Measurements from ENCODE around the gene ZSWIM4. TPM values are rescaled to one million over a fixed set of nuclear protein-coding genes. Genes with fewer than 3 reads are reported as not detected.
A peak's percentile ranks its signal among the peaks of the same experiment; 100 is the strongest.

The ZSWIM4 gene
- total and polyA plus RNA-seq, 2 of the 13 experiments (the other 11 are each of a cell fraction or from before 2014, with no cell fraction given), result 0.33 to 0.86 TPM

GRCh38 chr19:13774217-13775191 lies 20.7 kb upstream of the ZSWIM4 start, which contains the start of gene C19orf53:
TSS of gene C19orf53 (plus strand) at chr19:13774456. CDS start at chr19:13774478, 22 bp downstream.
- TSS peak; percentile 93 for BruUV-seq (replicated peaks)
- Histone ChIP-seq H4K20me1 (ENCODE audit: insufficient read depth, low read length) (peaks cover 3% of the 10 kb centered on the region; the same call in 1 of the 2 replicates), H3K4me3 (replicated peaks in 1 of 3; ENCODE audit: insufficient read depth in 1 of 3, low read depth in 2 of 3, low read length in 3 of 3) (peak within 1 kb of the TSS; percentile 88 to 99 (median 99)), H3K9me3 (ENCODE audit: low read length) (no peaks in the 10 kb centered on the region), H3K27ac (ENCODE audit: extremely low read length, insufficient read depth, low read length) (peak within 1 kb of the TSS; percentile 72), H2AFZ (ENCODE audit: low read length) (no peak within 1 kb of the TSS), H3K79me2 (ENCODE audit: insufficient read depth, low read length) (peaks cover 20% of the 10 kb centered on the region), H3K4me2 (ENCODE audit: low read depth, low read length) (peak within 1 kb of the TSS; percentile 83), H3K9ac (ENCODE audit: insufficient read depth, low read depth, low read length) (peak within 1 kb of the TSS; percentile 92), H3K4me1 (ENCODE audit: insufficient read depth, low read length) (peaks cover 19% of the 10 kb centered on the region), H3K36me3 (replicated peaks in 1 of 2; ENCODE audit: control insufficient read depth in 1 of 2, insufficient read depth in 2 of 2, low read length in 2 of 2) (peaks cover 5 to 24% of the 10 kb centered on the region in 2 experiments), H3K27me3 (ENCODE audit: control insufficient read depth in 1 of 2, insufficient read depth in 2 of 2, low read length in 2 of 2) (no peaks in the 10 kb centered on the region)
- DNase-seq (ENCODE audit: low spot score), result peak; percentile 81
- peak; percentile 83 for FAIRE-seq
- under 1% methylated on average over 61 of the region's 61 CpGs for WGBS (ENCODE audit: low lambda C conversion rate)
- intact Hi-C loops (cut with micrococcal nuclease; ENCODE audit: unreplicated experiment), result no loop called here
- ATAC-seq, result peak; percentile 99
- POLR2A ChIA-PET, result interaction anchor here (0.8 to 3.1 kb wide), 12 partner anchors 10 to 306 kb away, joined by 3 to 20 read pairs (median 6); partner anchors contain the start of genes MRI1 and ZSWIM4
- in situ Hi-C loops (cut with HindIII; ENCODE audit: extremely low pct_ligation_motif_present, low pct_unique_long_range_greater_than_20kb), result loop anchor here (25.0 kb wide), 1 partner anchor 288 kb away; the partner anchor contains the start of genes MISP3 and PALM3
- CTCF ChIA-PET (ENCODE audit: low intra/inter-chr PET ratio, low total read pairs), result no interaction called here
- TF ChIP-seq SAFB2 (CRISPR knock-in tag; IDR thresholded peaks at IDR 0.05; ENCODE audit: borderline replicate concordance, low read depth) (peak; percentile 63; the same call in 1 of the 2 replicates), JUND (CRISPR knock-in tag; IDR thresholded peaks at IDR 0.05) (no peak), ZNF350 (CRISPR knock-in tag; IDR thresholded peaks at IDR 0.05; ENCODE audit: borderline replicate concordance, low read depth) (peak; percentile 86; the same call in 1 of the 2 replicates), POLR2G (IDR thresholded peaks at IDR 0.05; ENCODE audit: low read depth, low read length) (peak; percentile 97), MYPOP (CRISPR knock-in tag; IDR thresholded peaks at IDR 0.05) (peak; percentile 100), MED13 (CRISPR knock-in tag; IDR thresholded peaks at IDR 0.05) (no peak; the same call in 1 of the 2 replicates), FIP1L1 (IDR thresholded peaks at IDR 0.05; ENCODE audit: borderline replicate concordance, insufficient read depth, low read depth, low read length) (0 out of 2 replicates have a peak, but pooled peaks have one; percentile 26), ZNF777 (CRISPR knock-in tag; IDR thresholded peaks at IDR 0.05) (peak; percentile 52), WIZ (CRISPR knock-in tag; IDR thresholded peaks at IDR 0.05) (no peak), DR1 (CRISPR knock-in tag; IDR thresholded peaks at IDR 0.05) (peak; percentile 80), EP300 (IDR thresholded peaks at IDR 0.05; ENCODE audit: low read depth in 2 of 2, low read length in 2 of 2) (no peak), EP300 (CRISPR knock-in tag; IDR thresholded peaks at IDR 0.05; ENCODE audit: borderline replicate concordance) (0 out of 2 replicates have a peak, but pooled peaks have one; percentile 18)
- TF ChIP-seq, protein P1, sequence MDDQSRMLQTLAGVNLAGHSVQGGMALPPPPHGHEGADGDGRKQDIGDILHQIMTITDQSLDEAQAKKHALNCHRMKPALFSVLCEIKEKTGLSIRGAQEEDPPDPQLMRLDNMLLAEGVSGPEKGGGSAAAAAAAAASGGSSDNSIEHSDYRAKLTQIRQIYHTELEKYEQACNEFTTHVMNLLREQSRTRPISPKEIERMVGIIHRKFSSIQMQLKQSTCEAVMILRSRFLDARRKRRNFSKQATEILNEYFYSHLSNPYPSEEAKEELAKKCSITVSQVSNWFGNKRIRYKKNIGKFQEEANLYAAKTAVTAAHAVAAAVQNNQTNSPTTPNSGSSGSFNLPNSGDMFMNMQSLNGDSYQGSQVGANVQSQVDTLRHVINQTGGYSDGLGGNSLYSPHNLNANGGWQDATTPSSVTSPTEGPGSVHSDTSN (CRISPR knock-in tag; IDR thresholded peaks at IDR 0.05; ENCODE audit: borderline replicate concordance), result no peak
- TF ChIP-seq, protein P2, sequence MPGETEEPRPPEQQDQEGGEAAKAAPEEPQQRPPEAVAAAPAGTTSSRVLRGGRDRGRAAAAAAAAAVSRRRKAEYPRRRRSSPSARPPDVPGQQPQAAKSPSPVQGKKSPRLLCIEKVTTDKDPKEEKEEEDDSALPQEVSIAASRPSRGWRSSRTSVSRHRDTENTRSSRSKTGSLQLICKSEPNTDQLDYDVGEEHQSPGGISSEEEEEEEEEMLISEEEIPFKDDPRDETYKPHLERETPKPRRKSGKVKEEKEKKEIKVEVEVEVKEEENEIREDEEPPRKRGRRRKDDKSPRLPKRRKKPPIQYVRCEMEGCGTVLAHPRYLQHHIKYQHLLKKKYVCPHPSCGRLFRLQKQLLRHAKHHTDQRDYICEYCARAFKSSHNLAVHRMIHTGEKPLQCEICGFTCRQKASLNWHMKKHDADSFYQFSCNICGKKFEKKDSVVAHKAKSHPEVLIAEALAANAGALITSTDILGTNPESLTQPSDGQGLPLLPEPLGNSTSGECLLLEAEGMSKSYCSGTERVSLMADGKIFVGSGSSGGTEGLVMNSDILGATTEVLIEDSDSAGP (CRISPR knock-in tag; IDR thresholded peaks at IDR 0.05; ENCODE audit: borderline replicate concordance), result peak; percentile 100
- TF ChIP-seq, protein P3, sequence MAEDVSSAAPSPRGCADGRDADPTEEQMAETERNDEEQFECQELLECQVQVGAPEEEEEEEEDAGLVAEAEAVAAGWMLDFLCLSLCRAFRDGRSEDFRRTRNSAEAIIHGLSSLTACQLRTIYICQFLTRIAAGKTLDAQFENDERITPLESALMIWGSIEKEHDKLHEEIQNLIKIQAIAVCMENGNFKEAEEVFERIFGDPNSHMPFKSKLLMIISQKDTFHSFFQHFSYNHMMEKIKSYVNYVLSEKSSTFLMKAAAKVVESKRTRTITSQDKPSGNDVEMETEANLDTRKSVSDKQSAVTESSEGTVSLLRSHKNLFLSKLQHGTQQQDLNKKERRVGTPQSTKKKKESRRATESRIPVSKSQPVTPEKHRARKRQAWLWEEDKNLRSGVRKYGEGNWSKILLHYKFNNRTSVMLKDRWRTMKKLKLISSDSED (CRISPR knock-in tag; IDR thresholded peaks at IDR 0.05), result no peak
- TF ChIP-seq, protein P4, sequence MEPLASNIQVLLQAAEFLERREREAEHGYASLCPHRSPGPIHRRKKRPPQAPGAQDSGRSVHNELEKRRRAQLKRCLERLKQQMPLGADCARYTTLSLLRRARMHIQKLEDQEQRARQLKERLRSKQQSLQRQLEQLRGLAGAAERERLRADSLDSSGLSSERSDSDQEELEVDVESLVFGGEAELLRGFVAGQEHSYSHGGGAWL (CRISPR knock-in tag; IDR thresholded peaks at IDR 0.05), result peak; percentile 68
